Neural progenitor cell (in vitro differentiated cells): ENCODE measurements around the gene CCDC3.

Experiments used
- EZH2 ChIP-seq: fragments of 200-600 bp; sonication (generic); IDR thresholded peaks from 2 replicates; pipeline ENCODE4 v1.6.1; 2017; ENCODE audit warnings: antibody characterized with exemption, mild to moderate bottlenecking, moderate library complexity
- TF ChIP-seq, protein P1 (sequence below): fragments of 200-600 bp; sonication (generic); IDR thresholded peaks from 2 replicates; pipeline ENCODE4 v1.5.1; 2017; ENCODE audit warnings: antibody characterized with exemption, mild to moderate bottlenecking

DNA sequence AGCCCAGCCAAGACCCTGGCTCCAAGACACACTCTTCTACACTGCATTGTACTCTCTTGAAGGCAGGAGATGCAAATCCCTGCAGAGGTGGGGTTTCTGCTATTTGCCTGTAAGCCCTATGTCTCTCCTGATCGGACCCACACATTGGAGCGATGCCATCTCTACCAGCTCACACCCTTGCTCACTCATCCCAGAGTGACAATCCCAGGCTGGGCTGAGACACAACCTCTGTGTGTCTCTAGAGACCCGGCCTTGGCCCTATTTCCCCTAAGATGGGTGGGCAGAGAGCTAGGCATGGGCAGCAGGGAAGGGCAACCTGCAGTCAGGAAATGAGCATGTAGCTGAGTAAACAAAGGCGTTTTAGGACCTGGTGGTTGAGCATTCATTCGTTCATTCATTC lies 25.6 kb downstream of the CCDC3 start:
- TF ChIP-seq, protein P1, sequence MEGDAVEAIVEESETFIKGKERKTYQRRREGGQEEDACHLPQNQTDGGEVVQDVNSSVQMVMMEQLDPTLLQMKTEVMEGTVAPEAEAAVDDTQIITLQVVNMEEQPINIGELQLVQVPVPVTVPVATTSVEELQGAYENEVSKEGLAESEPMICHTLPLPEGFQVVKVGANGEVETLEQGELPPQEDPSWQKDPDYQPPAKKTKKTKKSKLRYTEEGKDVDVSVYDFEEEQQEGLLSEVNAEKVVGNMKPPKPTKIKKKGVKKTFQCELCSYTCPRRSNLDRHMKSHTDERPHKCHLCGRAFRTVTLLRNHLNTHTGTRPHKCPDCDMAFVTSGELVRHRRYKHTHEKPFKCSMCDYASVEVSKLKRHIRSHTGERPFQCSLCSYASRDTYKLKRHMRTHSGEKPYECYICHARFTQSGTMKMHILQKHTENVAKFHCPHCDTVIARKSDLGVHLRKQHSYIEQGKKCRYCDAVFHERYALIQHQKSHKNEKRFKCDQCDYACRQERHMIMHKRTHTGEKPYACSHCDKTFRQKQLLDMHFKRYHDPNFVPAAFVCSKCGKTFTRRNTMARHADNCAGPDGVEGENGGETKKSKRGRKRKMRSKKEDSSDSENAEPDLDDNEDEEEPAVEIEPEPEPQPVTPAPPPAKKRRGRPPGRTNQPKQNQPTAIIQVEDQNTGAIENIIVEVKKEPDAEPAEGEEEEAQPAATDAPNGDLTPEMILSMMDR = no peak
- TF ChIP-seq EZH2 = no peak
